GM18867 (cell line): ENCODE measurements around the gene ZBTB39.
A peak's percentile ranks its signal among the peaks of the same experiment; 100 is the strongest.
"Not testable (repeated sequence)": the region's sequence is repeated elsewhere in the genome, so short reads cannot be mapped to it uniquely, and the experiment has no call there.

Experiments used
- ATAC-seq: cut with Tn5 transposase; IDR thresholded peaks from one replicate; pipeline ENCODE4 v1.9.1; 2021; ENCODE audit warnings: mild to moderate bottlenecking, moderate library complexity; ENCODE audit not compliant: unreplicated experiment

The ZBTB39 gene

GRCh38 chr12:57033431-57033830 lies 27.1 kb upstream of the ZBTB39 start:
- ATAC-seq = no peak

GRCh38 chr12:57031789-57032188 lies 25.4 kb upstream of the ZBTB39 start:
- ATAC-seq = no peak

- ATAC-seq = peak; percentile 49
These were observed 24.9 kb upstream of the ZBTB39 start for GRCh38 chr12:57031138-57031725.

GRCh38 chr12:57029457-57029856 lies 23.1 kb upstream of the ZBTB39 start:
- ATAC-seq = no peak

- ATAC-seq = no peak
These were observed 21.4 kb upstream of the ZBTB39 start for GRCh38 chr12:57027805-57028153.

GRCh38 chr12:57027011-57027804 lies 20.9 kb upstream of the ZBTB39 start:
- ATAC-seq = no peak

GRCh38 chr12:57025196-57025595 lies 18.9 kb upstream of the ZBTB39 start:
- ATAC-seq = no peak

GRCh38 chr12:57022324-57022723 lies 16.0 kb upstream of the ZBTB39 start:
- not testable (repeated sequence) for ATAC-seq

- ATAC-seq = no peak
These were observed 13.8 kb upstream of the ZBTB39 start for GRCh38 chr12:57019983-57020719.

- ATAC-seq = no peak
These were observed 12.6 kb upstream of the ZBTB39 start for GRCh38 chr12:57018906-57019305.

GRCh38 chr12:57018353-57018752 lies 12.0 kb upstream of the ZBTB39 start:
- ATAC-seq = not testable (repeated sequence)

- ATAC-seq = no peak
These were observed 10.0 kb upstream of the ZBTB39 start, which contains the start of gene TAC3 for GRCh38 chr12:57016348-57016747. TSS of gene TAC3 (minus strand) at chr12:57016529. CDS start at chr12:57015797, 732 bp downstream.

- peak; percentile 81 for ATAC-seq
These were observed 6.5 kb upstream of the ZBTB39 start for GRCh38 chr12:57012600-57013465.

GRCh38 chr12:57011438-57012424 lies 5.4 kb upstream of the ZBTB39 start:
- ATAC-seq = peak; percentile 63

- ATAC-seq = no peak
These were observed 4.4 kb upstream of the ZBTB39 start for GRCh38 chr12:57010627-57011247.

- ATAC-seq = no peak
These were observed 3.7 kb upstream of the ZBTB39 start for GRCh38 chr12:57009949-57010626.

GRCh38 chr12:57008178-57008577 lies 1.8 kb upstream of the ZBTB39 start:
- ATAC-seq = no peak

GRCh38 chr12:57006809-57007475 lies 596 bp upstream of the ZBTB39 start:
- ATAC-seq = no peak
